ENCODE results near the gene CDA.
"Not testable (repeated sequence)": the region's sequence is repeated elsewhere in the genome, so short reads cannot be mapped to it uniquely, and the experiment has no call there.

CDA gene

GRCh38 chr1:20601129-20601825 is 12.4 kb downstream of the CDA start:
- Histone ChIP-seq H3K4me1 (ENCODE audit: control insufficient read depth, insufficient read depth, low read length) (no peaks in the 10 kb centered on the region), H3K36me3 (ENCODE audit: control insufficient read depth, insufficient read depth, low read length) (no peaks in the 10 kb centered on the region), H3K9me3 (ENCODE audit: control insufficient read depth, low read length) (no peaks in the 10 kb centered on the region), H3K27ac (ENCODE audit: insufficient read depth, low read depth, low read length, poor library complexity, severe bottlenecking) (no peak overlapping the region), H3K4me3 (ENCODE audit: insufficient read depth, low read depth, low read length) (no peak overlapping the region), H3K27me3 (ENCODE audit: control insufficient read depth, insufficient read depth, low read length, poor library complexity, severe bottlenecking) (no peaks in the 10 kb centered on the region)
- WGBS, 2 experiments: 63 to 74% methylated on average over 4 of the region's 5 CpGs

DNA sequence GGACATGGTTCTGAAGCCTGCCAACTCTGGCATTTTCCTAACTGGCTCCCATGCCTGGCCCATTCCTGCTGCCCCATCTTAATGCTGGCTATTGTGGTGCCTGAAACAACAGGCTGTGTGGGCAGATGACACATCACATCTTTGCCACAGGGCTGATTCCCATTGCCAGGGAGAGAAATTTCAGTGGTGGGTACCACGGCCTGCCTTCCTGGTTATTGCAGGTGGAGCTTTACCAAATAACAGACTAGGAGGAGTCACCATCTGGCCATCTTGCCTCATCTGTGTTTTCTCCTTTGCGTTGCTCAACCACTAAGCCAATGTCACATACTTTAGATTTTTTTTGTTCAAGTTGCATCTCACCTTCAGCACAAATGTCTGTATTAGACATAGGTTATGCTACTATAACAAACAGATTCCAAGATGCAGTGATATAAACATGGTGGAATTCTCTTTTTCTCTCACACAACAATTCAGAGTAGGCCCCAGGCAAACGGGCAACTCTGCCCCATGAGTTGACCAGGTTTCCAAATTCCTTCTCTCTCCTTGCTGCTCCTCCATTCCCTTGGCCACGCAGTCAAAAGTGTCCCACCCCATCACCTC is 14.1 kb downstream of the CDA start:
- Histone ChIP-seq H3K27ac (ENCODE audit: insufficient read depth, low read depth, low read length, poor library complexity, severe bottlenecking) (no peak overlapping the region), H3K4me1 (ENCODE audit: control insufficient read depth, insufficient read depth, low read length) (no peaks in the 10 kb centered on the region), H3K9me3 (ENCODE audit: control insufficient read depth, low read length) (no peaks in the 10 kb centered on the region), H3K27me3 (ENCODE audit: control insufficient read depth, insufficient read depth, low read length, poor library complexity, severe bottlenecking) (no peaks in the 10 kb centered on the region), H3K4me3 (ENCODE audit: insufficient read depth, low read depth, low read length) (no peak overlapping the region), H3K36me3 (ENCODE audit: control insufficient read depth, insufficient read depth, low read length) (no peaks in the 10 kb centered on the region)
- WGBS, 2 experiments: 89 to 92% methylated on average over 4 of the region's 4 CpGs

DNA sequence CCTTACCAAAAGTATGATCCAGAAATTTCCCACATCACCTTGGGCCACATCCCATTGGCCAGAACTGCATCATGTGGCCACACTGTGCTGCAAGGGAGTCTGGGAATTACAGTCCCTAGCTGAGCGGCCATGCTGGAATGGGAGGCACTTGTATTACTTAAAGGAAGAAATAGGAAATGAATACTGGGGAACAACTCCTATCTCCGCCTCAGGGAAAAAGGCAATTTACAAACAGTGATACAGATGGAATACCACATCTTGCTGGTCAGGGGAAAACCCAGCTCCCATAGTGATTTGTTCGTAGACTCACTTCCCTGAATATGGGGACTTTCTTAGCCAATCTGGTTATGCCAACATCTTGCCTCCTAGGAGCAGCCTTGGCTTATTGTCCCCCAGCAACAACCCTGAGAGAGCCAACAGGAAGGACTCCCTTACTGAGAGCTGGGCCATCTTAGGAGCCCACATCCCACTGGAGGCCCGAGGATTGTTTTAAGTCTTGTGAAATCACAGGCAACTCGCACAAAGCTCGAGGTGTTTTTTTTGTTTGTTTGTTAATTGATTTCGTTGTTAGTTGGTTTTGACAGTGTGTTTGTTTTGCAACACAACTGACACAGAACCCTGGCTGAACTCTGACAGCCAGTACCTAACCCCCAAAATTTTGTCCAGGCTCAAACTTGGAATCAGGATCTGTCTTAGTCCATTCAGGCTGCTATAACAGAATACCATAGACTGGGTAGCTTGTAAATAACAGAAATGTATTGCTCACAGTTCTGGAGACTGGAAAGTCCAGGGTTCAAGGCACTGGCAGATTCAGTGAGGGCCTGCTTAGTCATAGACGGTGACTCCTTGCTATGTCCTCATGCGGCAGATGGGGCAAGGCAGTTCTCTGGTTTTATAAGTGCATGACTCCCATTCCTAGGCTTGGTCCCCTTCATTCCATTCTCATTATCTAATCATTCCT is 14.9 kb downstream of the CDA start:
- WGBS, 2 experiments: 92 to 93% methylated on average over 9 of the region's 9 CpGs
- no peaks in the 10 kb centered on the region for H3K9me3 ChIP-seq (ENCODE audit: control insufficient read depth, low read length)
- H3K27me3 ChIP-seq (ENCODE audit: control insufficient read depth, insufficient read depth, low read length, poor library complexity, severe bottlenecking): no peaks in the 10 kb centered on the region
- no peaks in the 10 kb centered on the region for H3K4me1 ChIP-seq (ENCODE audit: control insufficient read depth, insufficient read depth, low read length)
- H3K27ac ChIP-seq (ENCODE audit: insufficient read depth, low read depth, low read length, poor library complexity, severe bottlenecking): no peak overlapping the region
- no peak overlapping the region for H3K4me3 ChIP-seq (ENCODE audit: insufficient read depth, low read depth, low read length)
- no peaks in the 10 kb centered on the region for H3K36me3 ChIP-seq (ENCODE audit: control insufficient read depth, insufficient read depth, low read length)

GRCh38 chr1:20604678-20605077 is 15.8 kb downstream of the CDA start:
- Histone ChIP-seq H3K27me3 (ENCODE audit: control insufficient read depth, insufficient read depth, low read length, poor library complexity, severe bottlenecking) (no peaks in the 10 kb centered on the region), H3K27ac (ENCODE audit: insufficient read depth, low read depth, low read length, poor library complexity, severe bottlenecking) (no peak overlapping the region), H3K4me1 (ENCODE audit: control insufficient read depth, insufficient read depth, low read length) (no peaks in the 10 kb centered on the region), H3K9me3 (ENCODE audit: control insufficient read depth, low read length) (no peaks in the 10 kb centered on the region), H3K36me3 (ENCODE audit: control insufficient read depth, insufficient read depth, low read length) (no peaks in the 10 kb centered on the region), H3K4me3 (ENCODE audit: insufficient read depth, low read depth, low read length) (no peak overlapping the region)
- 93 to 95% methylated on average over 7 of the region's 7 CpGs for WGBS, 2 experiments

GRCh38 chr1:20606801-20607570 is 18.1 kb downstream of the CDA start:
- not testable (repeated sequence) for H3K27me3 ChIP-seq (ENCODE audit: control insufficient read depth, insufficient read depth, low read length, poor library complexity, severe bottlenecking); H3K9me3 ChIP-seq (ENCODE audit: control insufficient read depth, low read length); H3K36me3 ChIP-seq (ENCODE audit: control insufficient read depth, insufficient read depth, low read length); H3K4me1 ChIP-seq (ENCODE audit: control insufficient read depth, insufficient read depth, low read length); H3K27ac ChIP-seq (ENCODE audit: insufficient read depth, low read depth, low read length, poor library complexity, severe bottlenecking); H3K4me3 ChIP-seq (ENCODE audit: insufficient read depth, low read depth, low read length)
- 87 to 91% methylated on average over 5 of the region's 7 CpGs for WGBS, 2 experiments

GRCh38 chr1:20609541-20609940 is 20.6 kb downstream of the CDA start:
- WGBS, 2 experiments: 74 to 83% methylated on average over 6 of the region's 6 CpGs
- no peaks in the 10 kb centered on the region for H3K4me1 ChIP-seq (ENCODE audit: control insufficient read depth, insufficient read depth, low read length)
- H3K36me3 ChIP-seq (ENCODE audit: control insufficient read depth, insufficient read depth, low read length): no peaks in the 10 kb centered on the region
- H3K9me3 ChIP-seq (ENCODE audit: control insufficient read depth, low read length): no peaks in the 10 kb centered on the region
- H3K4me3 ChIP-seq (ENCODE audit: insufficient read depth, low read depth, low read length): no peak overlapping the region
- no peak overlapping the region for H3K27ac ChIP-seq (ENCODE audit: insufficient read depth, low read depth, low read length, poor library complexity, severe bottlenecking)
- no peaks in the 10 kb centered on the region for H3K27me3 ChIP-seq (ENCODE audit: control insufficient read depth, insufficient read depth, low read length, poor library complexity, severe bottlenecking)

DNA sequence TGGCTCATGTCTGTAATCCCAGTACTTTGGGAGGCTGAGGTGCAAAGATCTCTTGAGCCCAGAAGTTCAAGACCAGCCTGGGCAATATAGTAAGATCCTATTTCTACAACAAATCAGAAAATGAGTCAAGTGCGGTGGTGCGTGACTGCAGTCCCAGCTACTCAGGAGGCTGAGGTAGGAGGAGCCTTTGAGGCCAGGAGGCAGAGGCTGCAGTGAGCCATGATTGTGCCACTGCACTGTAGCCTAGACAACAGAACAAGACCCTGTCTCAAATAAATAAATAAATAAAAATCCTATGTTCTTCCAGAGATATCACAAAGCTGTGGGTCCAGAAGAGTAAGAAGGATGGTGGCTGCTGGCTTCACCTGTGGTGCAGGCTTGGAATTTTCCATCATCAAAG is 22.1 kb downstream of the CDA start:
- H3K36me3 ChIP-seq (ENCODE audit: control insufficient read depth, insufficient read depth, low read length): no peaks in the 10 kb centered on the region
- H3K27ac ChIP-seq (ENCODE audit: insufficient read depth, low read depth, low read length, poor library complexity, severe bottlenecking): no peak overlapping the region
- no peaks in the 10 kb centered on the region for H3K27me3 ChIP-seq (ENCODE audit: control insufficient read depth, insufficient read depth, low read length, poor library complexity, severe bottlenecking)
- no peak overlapping the region for H3K4me3 ChIP-seq (ENCODE audit: insufficient read depth, low read depth, low read length)
- no peaks in the 10 kb centered on the region for H3K4me1 ChIP-seq (ENCODE audit: control insufficient read depth, insufficient read depth, low read length)
- no peaks in the 10 kb centered on the region for H3K9me3 ChIP-seq (ENCODE audit: control insufficient read depth, low read length)
- WGBS, 2 experiments: 86 to 96% methylated on average over 2 of the region's 2 CpGs

DNA sequence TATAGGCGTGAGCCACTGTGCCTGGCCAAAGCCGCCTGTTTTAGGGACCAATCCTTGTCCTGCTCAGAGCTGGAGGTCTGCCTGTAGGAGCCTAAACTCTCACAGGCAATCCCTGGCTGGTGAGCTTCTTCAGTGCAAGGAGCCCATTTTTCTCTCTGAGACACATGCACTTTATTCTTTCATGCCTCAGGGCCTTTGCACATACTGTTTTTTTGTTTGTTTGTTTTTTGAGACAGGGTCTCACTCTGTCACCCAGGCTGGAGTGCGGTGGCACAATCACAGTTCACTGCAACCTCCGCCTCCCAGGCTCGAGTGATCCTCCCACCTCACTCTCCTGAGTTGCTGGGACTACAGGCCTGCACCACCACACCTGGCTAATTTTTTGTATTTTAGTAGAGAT is 22.8 kb downstream of the CDA start:
- no peaks in the 10 kb centered on the region for H3K9me3 ChIP-seq (ENCODE audit: control insufficient read depth, low read length)
- no peaks in the 10 kb centered on the region for H3K27me3 ChIP-seq (ENCODE audit: control insufficient read depth, insufficient read depth, low read length, poor library complexity, severe bottlenecking)
- H3K4me3 ChIP-seq (ENCODE audit: insufficient read depth, low read depth, low read length): no peak overlapping the region
- WGBS, 2 experiments: 92 to 97% methylated on average over 5 of the region's 5 CpGs
- peaks cover 4% of the 10 kb centered on the region for H3K4me1 ChIP-seq (ENCODE audit: control insufficient read depth, insufficient read depth, low read length)
- no peaks in the 10 kb centered on the region for H3K36me3 ChIP-seq (ENCODE audit: control insufficient read depth, insufficient read depth, low read length)
- H3K27ac ChIP-seq (ENCODE audit: insufficient read depth, low read depth, low read length, poor library complexity, severe bottlenecking): no peak overlapping the region

GRCh38 chr1:20612221-20612746 is 23.4 kb downstream of the CDA start:
- no peak overlapping the region for H3K27ac ChIP-seq (ENCODE audit: insufficient read depth, low read depth, low read length, poor library complexity, severe bottlenecking)
- 90% methylated on average over 11 of the region's 11 CpGs for WGBS, 2 experiments
- H3K4me3 ChIP-seq (ENCODE audit: insufficient read depth, low read depth, low read length): no peak overlapping the region
- no peaks in the 10 kb centered on the region for H3K9me3 ChIP-seq (ENCODE audit: control insufficient read depth, low read length)
- H3K4me1 ChIP-seq (ENCODE audit: control insufficient read depth, insufficient read depth, low read length): peaks cover 4% of the 10 kb centered on the region
- no peaks in the 10 kb centered on the region for H3K36me3 ChIP-seq (ENCODE audit: control insufficient read depth, insufficient read depth, low read length)
- no peaks in the 10 kb centered on the region for H3K27me3 ChIP-seq (ENCODE audit: control insufficient read depth, insufficient read depth, low read length, poor library complexity, severe bottlenecking)

All from ectodermal cell (in vitro differentiated cells).